ENCODE results near the gene ST6GALNAC4. TPM values are rescaled to one million over a fixed set of nuclear protein-coding genes. Genes with fewer than 3 reads are reported as not detected.

Gene ST6GALNAC4
- total and polyA plus RNA-seq, 2 donors (not counting 1 experiment from before 2014, with no cell fraction given), result 80.5 to 199 TPM

GRCh38 chr9:127931092-127931881 lies 14.4 kb upstream of the ST6GALNAC4 start:
- DNase-seq (peak; percentile 78), ATAC-seq (ENCODE audit: low read depth) (peak; percentile 50)
- H3K4me1 Mint-ChIP-seq, result peaks cover 50% of the 10 kb centered on the region
- Histone ChIP-seq H4K20me1 (ENCODE audit: control insufficient read depth, insufficient read depth, low read length, poor library complexity, severe bottlenecking) (peaks cover 16% of the 10 kb centered on the region), H3K4me2 (replicated peaks; ENCODE audit: low read depth, low read length, poor library complexity, severe bottlenecking) (peak overlapping the region; percentile 89), H3K79me2 (ENCODE audit: control insufficient read depth, insufficient read depth, low read length) (peaks cover 28% of the 10 kb centered on the region), H3K9ac (ENCODE audit: low read length) (peak overlapping the region; percentile 69), H3K9me3 (ENCODE audit: control extremely low read depth in 1 of 3, control insufficient read depth in 2 of 3, insufficient read depth in 1 of 3, low read length in 2 of 3) (peaks cover 0 to 3% (median 0%) of the 10 kb centered on the region in 3 donors), H3K27ac (ENCODE audit: low read length in 2 of 2) (no peak overlapping the region), H2AFZ (ENCODE audit: insufficient read depth, low read depth, low read length, poor library complexity, severe bottlenecking) (peak overlapping the region; percentile 78), H3K36me3 (replicated peaks in 1 of 2; ENCODE audit: control extremely low read depth in 1 of 2, control insufficient read depth in 1 of 2, extremely low read depth in 1 of 2, insufficient read depth in 2 of 2, low read length in 1 of 2) (peaks cover 0 to 10% of the 10 kb centered on the region in 2 experiments), H3K4me1 (ENCODE audit: control insufficient read depth in 2 of 2, insufficient read depth in 2 of 2, low read length in 2 of 2) (peaks cover 39 to 48% of the 10 kb centered on the region in 2 donors), H3K4me3 (ENCODE audit: control extremely low read depth in 1 of 5, extremely low read depth in 1 of 5, insufficient read depth in 1 of 5, low read depth in 2 of 5, low read length in 4 of 5) (peak overlapping the region; percentile 31 to 78 (median 64)), H3K27me3 (replicated peaks in 1 of 4; ENCODE audit: control extremely low read depth in 1 of 4, control insufficient read depth in 3 of 4, insufficient read depth in 4 of 4, low read length in 3 of 4) (peaks cover 0 to 29% (median 11%) of the 10 kb centered on the region in 4 experiments)
- H3K9me3 Mint-ChIP-seq (ENCODE audit: insufficient read depth), result no peaks in the 10 kb centered on the region
- no peak for TF ChIP-seq EZH2 (IDR thresholded peaks at IDR 0.05; ENCODE audit: borderline replicate concordance, insufficient read depth, low read depth, low read length, poor library complexity, severe bottlenecking)
- TF ChIP-seq CTCF (IDR thresholded peaks at IDR 0.05), result no peak
- intact Hi-C loops (cut with micrococcal nuclease), result no loop called here
- 54% methylated on average over 12 of the region's 18 CpGs for WGBS (ENCODE audit: insufficient coverage)
- POLR2A ChIA-PET, result interaction anchor here (0.6 to 0.7 kb wide), 2 partner anchors 50 to 52 kb away, joined by 3 to 7 read pairs; partner anchors contain the start of gene EEIG1
- peak overlapping the region; percentile 86 for H3K4me3 Mint-ChIP-seq
- CTCF ChIA-PET, result interaction anchor here (0.6 to 3.2 kb wide), 5 partner anchors 10 to 155 kb away, joined by 3 to 12 read pairs (median 4); no protein-coding TSS in a partner anchor
- peaks cover 3% of the 10 kb centered on the region for H3K27me3 Mint-ChIP-seq
- H3K27ac Mint-ChIP-seq, result peak overlapping the region; percentile 73

All from B cell (primary cell).